Measurements from ENCODE around the gene MGRN1. TPM values are rescaled to one million over a fixed set of nuclear protein-coding genes. Genes with fewer than 3 reads are reported as not detected.
A peak's percentile ranks its signal among the peaks of the same experiment; 100 is the strongest.

Gene MGRN1
- total RNA-seq = 100 to 1,000 TPM in 3 of 6 donors, 10 to 100 TPM in 3; 49.0 to 148 (median 99.1) TPM

DNA sequence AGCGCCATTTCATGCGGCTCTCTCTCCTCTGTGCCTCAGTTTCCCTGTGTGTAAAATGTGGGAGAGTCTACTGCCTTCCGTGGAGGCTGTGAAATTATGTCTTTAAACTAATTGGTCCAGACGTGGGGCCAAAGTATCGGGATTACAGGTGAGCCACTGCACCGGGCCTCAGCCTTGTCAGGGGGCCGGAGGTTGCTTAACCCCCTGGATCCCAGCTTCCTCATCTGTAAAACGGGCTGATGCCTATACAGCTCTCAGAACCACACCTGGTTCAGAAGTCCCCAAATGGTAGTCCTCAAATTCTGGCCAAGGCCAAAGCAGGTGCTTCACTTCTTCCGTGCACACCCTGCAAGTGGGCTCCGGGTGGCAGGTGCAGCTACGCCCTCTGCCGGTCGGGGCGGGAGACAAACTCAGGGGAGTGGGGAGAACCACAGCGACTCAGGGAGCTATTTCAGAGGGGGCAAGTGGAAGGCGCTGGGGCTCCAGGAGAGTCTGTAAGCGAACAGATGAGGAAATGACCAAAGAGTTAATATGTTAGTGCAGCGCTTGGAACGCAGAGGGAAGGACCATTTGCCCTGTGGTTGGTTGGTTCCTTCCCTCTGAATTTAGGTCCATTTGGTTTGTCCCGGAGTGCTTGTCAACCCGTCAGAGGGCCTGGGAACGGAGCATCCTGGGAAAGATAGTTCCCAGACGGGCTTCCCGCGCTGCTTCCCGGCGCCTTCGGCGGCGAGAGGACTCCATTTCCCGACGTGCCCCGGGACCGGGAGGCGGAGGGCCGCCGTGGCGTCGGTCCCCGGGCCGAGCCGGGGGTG is at the start of gene MGRN1:
Gene MGRN1 (plus strand): TSS at position 812 of the 812 bp plus-strand sequence. CDS start 135 bp downstream, outside the sequence.
- Histone ChIP-seq H3K36me3 (no peaks in the 10 kb centered on the region), H3K4me1 (peaks cover 18 to 34% (median 20%) of the 10 kb centered on the region in 4 donors), H3K9me3 (no peaks in the 10 kb centered on the region), H3K4me3 (peak within 1 kb of the TSS; percentile 59 to 99 (median 76)), H3K27ac (peak within 1 kb of the TSS; percentile 91 to 99 (median 96)), H3K27me3 (no peaks in the 10 kb centered on the region)
- TF ChIP-seq POLR2AphosphoS5 (IDR thresholded peaks at IDR 0.05) = peak in 1 of 2 donors; percentile 66
- no peak for TF ChIP-seq EP300 (IDR thresholded peaks at IDR 0.05)
- TF ChIP-seq, protein P1, sequence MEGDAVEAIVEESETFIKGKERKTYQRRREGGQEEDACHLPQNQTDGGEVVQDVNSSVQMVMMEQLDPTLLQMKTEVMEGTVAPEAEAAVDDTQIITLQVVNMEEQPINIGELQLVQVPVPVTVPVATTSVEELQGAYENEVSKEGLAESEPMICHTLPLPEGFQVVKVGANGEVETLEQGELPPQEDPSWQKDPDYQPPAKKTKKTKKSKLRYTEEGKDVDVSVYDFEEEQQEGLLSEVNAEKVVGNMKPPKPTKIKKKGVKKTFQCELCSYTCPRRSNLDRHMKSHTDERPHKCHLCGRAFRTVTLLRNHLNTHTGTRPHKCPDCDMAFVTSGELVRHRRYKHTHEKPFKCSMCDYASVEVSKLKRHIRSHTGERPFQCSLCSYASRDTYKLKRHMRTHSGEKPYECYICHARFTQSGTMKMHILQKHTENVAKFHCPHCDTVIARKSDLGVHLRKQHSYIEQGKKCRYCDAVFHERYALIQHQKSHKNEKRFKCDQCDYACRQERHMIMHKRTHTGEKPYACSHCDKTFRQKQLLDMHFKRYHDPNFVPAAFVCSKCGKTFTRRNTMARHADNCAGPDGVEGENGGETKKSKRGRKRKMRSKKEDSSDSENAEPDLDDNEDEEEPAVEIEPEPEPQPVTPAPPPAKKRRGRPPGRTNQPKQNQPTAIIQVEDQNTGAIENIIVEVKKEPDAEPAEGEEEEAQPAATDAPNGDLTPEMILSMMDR (IDR thresholded peaks at IDR 0.05) = peak; percentile 89 to 96 (median 92)
- TF ChIP-seq POLR2A (IDR thresholded peaks at IDR 0.05) = no peak
- WGBS, 2 donors = 8 to 14% methylated on average over 21 to 42 of the region's 42 CpGs
- ATAC-seq (ENCODE audit: low FRiP score in 2 of 2) = peak; percentile 98 to 99
- peak; percentile 94 to 97 for DNase-seq

DNA sequence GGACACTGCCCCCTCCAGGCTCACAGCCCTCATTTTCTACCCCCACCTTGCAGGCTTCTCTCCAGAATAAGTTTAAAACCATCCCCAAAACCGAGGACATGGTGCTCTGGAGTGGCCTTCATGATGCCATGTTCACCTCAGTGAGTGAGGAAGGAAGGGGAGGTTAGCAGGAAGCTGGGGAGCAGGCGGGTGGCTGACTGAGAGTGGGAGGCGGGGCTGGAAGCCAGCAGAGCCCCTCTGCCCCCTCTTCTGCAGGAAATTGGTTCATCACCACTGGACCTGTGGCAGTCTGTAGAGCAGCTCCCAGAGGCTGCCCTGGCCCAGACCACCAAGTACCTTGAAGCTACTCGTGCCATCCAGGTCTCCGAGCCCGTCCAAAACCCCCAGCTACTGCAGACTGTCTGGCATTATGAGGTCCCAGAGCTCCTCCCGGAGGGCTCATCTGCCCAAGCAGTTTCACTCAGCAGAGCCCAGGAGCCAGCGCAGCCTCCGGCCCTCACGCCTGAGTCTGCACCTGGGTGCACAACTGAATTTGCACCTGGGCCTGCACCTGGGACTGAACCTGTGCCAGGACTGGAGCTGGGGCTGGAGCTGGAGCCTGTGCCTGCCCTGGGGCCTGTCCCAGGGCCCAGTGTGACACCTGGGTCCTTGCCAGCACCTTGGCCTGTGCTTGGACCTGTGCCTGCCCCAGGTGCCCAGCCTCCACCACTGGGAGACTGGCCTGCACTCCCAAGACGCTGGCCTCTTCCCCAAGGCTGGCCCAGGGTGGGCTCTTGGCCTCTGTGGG is 49.5 kb upstream of the MGRN1 start:
- Histone ChIP-seq H3K36me3 (no peaks in the 10 kb centered on the region), H3K9me3 (no peaks in the 10 kb centered on the region), H3K27me3 (no peaks in the 10 kb centered on the region), H3K4me1 (no peaks in the 10 kb centered on the region), H3K4me3 (no peak overlapping the region), H3K27ac (no peak overlapping the region)
- peak in 1 of 2 donors; percentile 71 for DNase-seq
- TF ChIP-seq, protein P1 (IDR thresholded peaks at IDR 0.05) = no peak
- no peak for TF ChIP-seq POLR2A (IDR thresholded peaks at IDR 0.05)
- TF ChIP-seq POLR2AphosphoS5 (IDR thresholded peaks at IDR 0.05) = no peak
- 66 to 67% methylated on average over 6 to 8 of the region's 11 CpGs for WGBS, 2 donors
- peak; percentile 7 to 23 for ATAC-seq (ENCODE audit: low FRiP score in 2 of 2)

DNA sequence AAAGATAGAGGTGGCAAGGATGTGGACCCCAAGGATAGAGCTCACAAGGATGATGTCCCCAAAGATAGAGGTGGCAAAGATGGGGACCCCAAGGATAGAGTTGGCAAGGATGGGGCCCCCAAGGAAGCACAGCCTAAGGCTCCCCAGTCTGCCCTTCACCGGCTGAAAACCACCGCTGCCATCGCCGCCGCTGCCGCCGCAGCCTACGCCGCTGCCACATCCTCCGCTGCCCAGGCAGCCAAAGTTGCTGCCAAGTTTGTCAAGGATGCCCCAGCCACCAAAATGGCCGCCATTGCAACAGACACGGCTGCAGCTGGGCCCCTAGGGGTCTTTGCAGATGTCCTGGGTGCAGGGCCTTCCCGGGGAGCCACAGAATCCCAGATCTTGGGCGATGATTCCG is 48.6 kb upstream of the MGRN1 start:
- no peaks in the 10 kb centered on the region for H3K36me3 ChIP-seq
- no peaks in the 10 kb centered on the region for H3K9me3 ChIP-seq
- no peaks in the 10 kb centered on the region for H3K27me3 ChIP-seq
- H3K4me1 ChIP-seq = no peaks in the 10 kb centered on the region
- H3K4me3 ChIP-seq = no peak overlapping the region
- WGBS, 2 donors = 94 to 96% methylated on average over 8 to 15 of the region's 15 CpGs
- DNase-seq = peak in 1 of 2 donors; percentile 71
- no peak for TF ChIP-seq POLR2AphosphoS5 (IDR thresholded peaks at IDR 0.05)
- no peak for TF ChIP-seq EP300 (IDR thresholded peaks at IDR 0.05)
- no peak for ATAC-seq (ENCODE audit: low FRiP score in 2 of 2)
- no peak overlapping the region for H3K27ac ChIP-seq

DNA sequence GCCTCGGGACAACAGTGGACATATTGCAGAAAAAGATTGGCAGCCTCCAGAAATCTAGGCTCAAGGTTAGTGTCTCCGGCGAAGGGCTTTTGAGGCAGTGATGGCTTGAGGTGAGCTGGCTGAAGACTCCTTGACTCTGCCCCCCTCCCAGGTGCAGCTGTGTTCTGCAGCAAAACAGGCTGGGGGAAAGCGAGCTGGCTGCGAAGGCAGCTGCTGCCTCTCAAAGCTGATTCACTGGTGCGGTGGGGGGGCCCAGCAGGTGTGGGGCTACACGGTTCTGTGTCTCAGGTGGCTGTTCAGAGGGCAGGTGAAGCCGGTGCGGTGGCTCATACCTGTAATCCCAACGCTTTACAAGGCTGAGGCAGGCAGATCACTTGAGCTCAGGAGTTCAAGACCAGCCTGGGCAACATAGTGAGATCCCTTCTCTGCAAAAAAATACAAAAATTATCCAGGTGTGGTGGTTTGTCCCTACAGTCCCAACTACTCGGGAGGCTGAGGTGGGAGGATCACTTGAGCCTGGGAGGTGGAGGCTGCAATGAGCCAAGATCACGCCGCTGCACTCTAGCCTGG is 45.6 kb upstream of the MGRN1 start:
- Histone ChIP-seq H3K27ac (no peak overlapping the region), H3K27me3 (no peaks in the 10 kb centered on the region), H3K36me3 (no peaks in the 10 kb centered on the region), H3K9me3 (no peaks in the 10 kb centered on the region), H3K4me1 (no peaks in the 10 kb centered on the region), H3K4me3 (no peak overlapping the region)
- TF ChIP-seq POLR2AphosphoS5 (IDR thresholded peaks at IDR 0.05) = no peak
- TF ChIP-seq, protein P1 (IDR thresholded peaks at IDR 0.05) = no peak
- 77 to 86% methylated on average over 8 to 13 of the region's 13 CpGs for WGBS, 2 donors
- peak in 1 of 2 donors; percentile 9 for ATAC-seq (ENCODE audit: low FRiP score in 2 of 2)
- DNase-seq = no peak

DNA sequence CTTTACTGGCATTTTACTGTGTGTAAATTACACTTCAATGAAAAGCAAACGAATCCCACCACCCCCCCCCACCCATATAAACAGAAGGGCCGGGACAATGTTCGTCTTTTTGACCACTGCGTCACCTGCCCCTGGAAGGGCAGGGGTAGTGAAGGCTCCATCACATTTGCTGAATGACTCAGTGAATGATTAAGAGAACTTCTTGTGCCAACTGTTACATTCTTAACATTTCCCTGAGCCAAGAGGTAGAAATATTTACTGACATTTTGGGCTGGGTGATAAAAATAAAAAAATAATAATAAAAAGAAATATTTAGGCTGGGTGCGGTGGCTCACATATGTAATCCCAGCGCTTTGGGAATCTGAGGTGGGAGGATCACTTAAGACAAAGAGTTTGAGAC is 44.4 kb upstream of the MGRN1 start:
- DNase-seq (no peak), ATAC-seq (ENCODE audit: low FRiP score in 2 of 2) (no peak)
- H3K4me3 ChIP-seq = no peak overlapping the region
- H3K9me3 ChIP-seq = no peaks in the 10 kb centered on the region
- H3K4me1 ChIP-seq = peaks cover 0 to 2% (median 0%) of the 10 kb centered on the region in 4 donors
- no peak overlapping the region for H3K27ac ChIP-seq
- no peaks in the 10 kb centered on the region for H3K27me3 ChIP-seq
- WGBS, 2 donors = 51 to 59% methylated on average over 5 to 6 of the region's 6 CpGs
- TF ChIP-seq POLR2AphosphoS5 (IDR thresholded peaks at IDR 0.05) (no peak), POLR2A (IDR thresholded peaks at IDR 0.05) (no peak), EP300 (IDR thresholded peaks at IDR 0.05) (no peak)
- TF ChIP-seq, protein P1 (IDR thresholded peaks at IDR 0.05) = no peak
- no peaks in the 10 kb centered on the region for H3K36me3 ChIP-seq

Measured in upper lobe of left lung (tissue), 6 donors.